Astrocyte (in vitro differentiated cells and primary cell): ENCODE results near the gene FAM174C. TPM values are rescaled to one million over a fixed set of nuclear protein-coding genes. Genes with fewer than 3 reads are reported as not detected.
A peak's percentile ranks its signal among the peaks of the same experiment; 100 is the strongest.

Experiments used
- DNase-seq: peaks from one replicate; pipeline ENCODE4 v3.0.0-alpha.2; 2010; ENCODE audit warnings: low read depth
- FAIRE-seq: peaks from 2 replicates; lab custom pipeline; 2011; peaks lifted over from hg19 to GRCh38; lab: Jason Lieb, UNC
- H2AFZ ChIP-seq: 2 replicates; pipeline ENCODE4 v1.6.0; 2012; ENCODE audit warnings: low read depth, low read length, inconsistent platforms
- H3K27ac ChIP-seq: 2 replicates; pipeline ENCODE4 v1.5.1; 2011; ENCODE audit warnings: low read depth, low read length, inconsistent platforms
- H3K27me3 ChIP-seq: 2 replicates; pipeline ENCODE4 v1.6.0; 2011; ENCODE audit warnings: low read length, inconsistent platforms; ENCODE audit not compliant: insufficient read depth
- H3K36me3 ChIP-seq: 2 replicates; pipeline ENCODE4 v1.5.1; 2011; ENCODE audit warnings: low read length, inconsistent platforms; ENCODE audit not compliant: insufficient read depth
- H3K4me1 ChIP-seq: 2 replicates; pipeline ENCODE4 v1.5.1; 2011; ENCODE audit warnings: low read length, inconsistent platforms; ENCODE audit not compliant: insufficient read depth
- H3K4me2 ChIP-seq: 2 replicates; pipeline ENCODE4 v1.6.0; 2012; ENCODE audit warnings: low read length, inconsistent platforms
- H3K4me3 ChIP-seq: 2 replicates; pipeline ENCODE4 v1.5.1; 2011; ENCODE audit warnings: low read depth, mild to moderate bottlenecking, low read length, inconsistent platforms; ENCODE audit not compliant: insufficient read depth
- H3K79me2 ChIP-seq: 2 replicates; pipeline ENCODE4 v1.6.0; 2012; ENCODE audit warnings: mild to moderate bottlenecking, low read length, inconsistent platforms; ENCODE audit not compliant: insufficient read depth
- H3K9ac ChIP-seq: 2 replicates; pipeline ENCODE4 v1.6.0; 2012; ENCODE audit warnings: mild to moderate bottlenecking, low read length, inconsistent platforms
- H3K9me3 ChIP-seq: 2 replicates; pipeline ENCODE4 v1.5.1; 2012; ENCODE audit warnings: low read depth, mild to moderate bottlenecking, low read length, inconsistent platforms; ENCODE audit not compliant: insufficient read depth
- H4K20me1 ChIP-seq: 2 replicates; pipeline ENCODE4 v1.6.0; 2012; ENCODE audit warnings: low read length, inconsistent platforms; ENCODE audit not compliant: insufficient read depth
- H3K27ac Mint-ChIP-seq: one replicate; pipeline ENCODE4 v1.8.0; 2021; ENCODE audit warnings: mild to moderate bottlenecking, mixed read lengths; ENCODE audit not compliant: unreplicated experiment
- H3K27me3 Mint-ChIP-seq: one replicate; pipeline ENCODE4 v1.8.0; 2021; ENCODE audit warnings: low read depth, mixed read lengths; ENCODE audit not compliant: unreplicated experiment
- H3K36me3 Mint-ChIP-seq: one replicate; pipeline ENCODE4 v1.8.0; 2021; ENCODE audit warnings: low read depth, mixed read lengths; ENCODE audit not compliant: unreplicated experiment
- H3K4me1 Mint-ChIP-seq: one replicate; pipeline ENCODE4 v1.8.0; 2021; ENCODE audit warnings: low read depth, mixed read lengths; ENCODE audit not compliant: unreplicated experiment
- H3K4me3 Mint-ChIP-seq: one replicate; pipeline ENCODE4 v1.8.0; 2021; ENCODE audit warnings: mild to moderate bottlenecking, moderate library complexity, mixed read lengths; ENCODE audit not compliant: unreplicated experiment
- H3K9me3 Mint-ChIP-seq: one replicate; pipeline ENCODE4 v1.8.0; 2021; ENCODE audit warnings: mild to moderate bottlenecking, mixed read lengths; ENCODE audit not compliant: unreplicated experiment
- EZH2 ChIP-seq: IDR thresholded peaks from 2 replicates; pipeline ENCODE4 v1.6.1; 2012; ENCODE audit warnings: mild to moderate bottlenecking, low read length, inconsistent platforms; ENCODE audit not compliant: insufficient read depth
- total RNA-seq: library from RNA; stranded (reverse); gene quantifications from 2 replicates; pipeline ENCODE4 v1.2.1, GENCODE V29; 2021
- TF ChIP-seq, protein P1 (sequence below): IDR thresholded peaks from 2 replicates; pipeline ENCODE4 v1.5.1; 2011; ENCODE audit warnings: low read depth, mild to moderate bottlenecking, inconsistent platforms, low read length, moderate library complexity; ENCODE audit not compliant: insufficient read depth

Gene FAM174C
- total RNA-seq, 1 donor from 2014 or later: 50.5 TPM

DNA sequence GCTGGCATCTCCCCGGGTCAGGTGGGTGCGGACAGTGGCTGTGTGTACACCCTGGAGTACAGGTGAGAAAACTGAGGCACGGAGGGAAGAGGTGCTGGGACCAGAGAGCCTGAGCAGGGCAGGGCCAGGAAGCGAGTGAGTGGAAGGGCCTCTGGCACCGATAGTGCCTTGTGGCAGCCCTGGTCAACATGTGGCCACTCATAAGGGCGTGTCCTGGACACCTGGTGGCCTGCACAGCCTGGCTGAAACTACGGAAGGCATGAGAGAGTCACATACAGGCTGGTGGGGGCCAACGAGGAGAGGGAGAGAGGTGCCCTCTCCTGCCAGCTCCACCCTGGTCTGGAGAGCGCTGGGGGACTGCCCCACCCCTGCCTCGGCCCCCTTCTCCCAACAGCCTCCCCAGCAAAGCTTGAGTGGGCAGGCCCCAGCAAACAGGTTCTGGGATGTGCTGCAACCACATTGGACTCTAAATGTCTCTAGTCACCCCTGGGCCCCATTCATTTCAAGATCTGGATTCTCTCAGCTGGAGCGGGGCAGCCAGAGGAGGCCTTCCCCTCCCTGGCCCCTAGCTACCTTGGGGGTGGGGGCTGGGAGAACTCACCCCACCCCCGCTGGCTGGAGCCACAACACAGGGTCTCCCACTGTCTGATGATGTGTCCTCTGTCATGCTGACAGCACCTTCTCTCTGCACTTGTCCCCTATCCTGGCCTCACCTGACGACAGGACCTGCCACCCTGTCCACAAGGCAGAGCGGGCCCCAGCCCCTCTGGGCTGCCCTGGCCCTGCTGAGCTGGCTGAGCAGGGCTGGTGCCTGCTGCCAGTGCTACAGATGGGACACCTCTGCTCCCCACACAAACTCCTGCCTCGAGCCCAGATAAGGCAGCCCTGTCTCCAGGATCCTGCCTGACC lies 43.3 kb upstream of the FAM174C start:
- peaks cover 3% of the 10 kb centered on the region for H3K36me3 ChIP-seq
- H3K9me3 ChIP-seq: no peaks in the 10 kb centered on the region
- TF ChIP-seq, protein P1, sequence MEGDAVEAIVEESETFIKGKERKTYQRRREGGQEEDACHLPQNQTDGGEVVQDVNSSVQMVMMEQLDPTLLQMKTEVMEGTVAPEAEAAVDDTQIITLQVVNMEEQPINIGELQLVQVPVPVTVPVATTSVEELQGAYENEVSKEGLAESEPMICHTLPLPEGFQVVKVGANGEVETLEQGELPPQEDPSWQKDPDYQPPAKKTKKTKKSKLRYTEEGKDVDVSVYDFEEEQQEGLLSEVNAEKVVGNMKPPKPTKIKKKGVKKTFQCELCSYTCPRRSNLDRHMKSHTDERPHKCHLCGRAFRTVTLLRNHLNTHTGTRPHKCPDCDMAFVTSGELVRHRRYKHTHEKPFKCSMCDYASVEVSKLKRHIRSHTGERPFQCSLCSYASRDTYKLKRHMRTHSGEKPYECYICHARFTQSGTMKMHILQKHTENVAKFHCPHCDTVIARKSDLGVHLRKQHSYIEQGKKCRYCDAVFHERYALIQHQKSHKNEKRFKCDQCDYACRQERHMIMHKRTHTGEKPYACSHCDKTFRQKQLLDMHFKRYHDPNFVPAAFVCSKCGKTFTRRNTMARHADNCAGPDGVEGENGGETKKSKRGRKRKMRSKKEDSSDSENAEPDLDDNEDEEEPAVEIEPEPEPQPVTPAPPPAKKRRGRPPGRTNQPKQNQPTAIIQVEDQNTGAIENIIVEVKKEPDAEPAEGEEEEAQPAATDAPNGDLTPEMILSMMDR: no peak
- no peak for TF ChIP-seq EZH2
- H3K4me2 ChIP-seq: peak overlapping the region; percentile 15
- no peak for FAIRE-seq
- no peak overlapping the region for H3K4me3 Mint-ChIP-seq
- no peak overlapping the region for H3K4me3 ChIP-seq
- H3K27ac Mint-ChIP-seq: peak overlapping the region; percentile 59
- peaks cover 11% of the 10 kb centered on the region for H3K4me1 Mint-ChIP-seq
- no peaks in the 10 kb centered on the region for H3K27me3 Mint-ChIP-seq
- H2AFZ ChIP-seq: no peak overlapping the region
- peak overlapping the region; percentile 19 for H3K9ac ChIP-seq
- H4K20me1 ChIP-seq: peaks cover 45% of the 10 kb centered on the region
- no peak overlapping the region for H3K27ac ChIP-seq
- peaks cover 7% of the 10 kb centered on the region for H3K36me3 Mint-ChIP-seq
- H3K9me3 Mint-ChIP-seq: no peaks in the 10 kb centered on the region
- H3K4me1 ChIP-seq: peaks cover 21% of the 10 kb centered on the region
- no peak for DNase-seq
- H3K79me2 ChIP-seq: peaks cover 13% of the 10 kb centered on the region
- no peaks in the 10 kb centered on the region for H3K27me3 ChIP-seq

DNA sequence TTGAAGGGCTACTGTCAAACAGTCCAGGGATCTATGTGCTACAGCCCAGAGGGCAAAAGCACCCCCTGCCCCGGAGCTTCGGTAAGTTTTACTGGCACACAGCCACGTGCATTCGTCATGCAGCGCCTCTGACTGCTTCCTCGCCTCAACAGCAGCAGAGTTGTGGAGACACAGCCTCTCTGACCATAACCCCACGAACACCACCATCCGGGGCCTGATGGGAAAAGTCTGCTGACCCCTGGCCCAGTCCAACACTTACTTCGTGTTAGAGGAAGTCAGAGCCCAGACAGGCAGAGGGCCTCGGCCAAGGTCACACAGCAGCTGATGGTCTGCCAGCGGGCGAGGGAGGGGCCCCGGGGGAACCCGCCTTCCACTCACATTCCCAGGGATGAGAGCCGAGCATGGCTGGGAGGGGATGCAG lies 42.7 kb upstream of the FAM174C start:
- H3K4me2 ChIP-seq: peak overlapping the region; percentile 15
- peak; percentile 46 for DNase-seq
- H3K9me3 ChIP-seq: no peaks in the 10 kb centered on the region
- peaks cover 21% of the 10 kb centered on the region for H3K4me1 ChIP-seq
- H2AFZ ChIP-seq: no peak overlapping the region
- Mint-ChIP-seq H3K4me1 (peaks cover 11% of the 10 kb centered on the region), H3K9me3 (no peaks in the 10 kb centered on the region), H3K27ac (peak overlapping the region; percentile 58), H3K36me3 (peaks cover 7% of the 10 kb centered on the region), H3K4me3 (no peak overlapping the region), H3K27me3 (no peaks in the 10 kb centered on the region)
- peak overlapping the region; percentile 19 for H3K9ac ChIP-seq
- H3K4me3 ChIP-seq: no peak overlapping the region
- peaks cover 45% of the 10 kb centered on the region for H4K20me1 ChIP-seq
- H3K27ac ChIP-seq: no peak overlapping the region
- H3K79me2 ChIP-seq: peaks cover 13% of the 10 kb centered on the region
- peaks cover 3% of the 10 kb centered on the region for H3K36me3 ChIP-seq
- no peaks in the 10 kb centered on the region for H3K27me3 ChIP-seq
- TF ChIP-seq EZH2: no peak
- TF ChIP-seq, protein P1: no peak
- no peak for FAIRE-seq
